Muscle of back (tissue), 11 donors: Measurements from ENCODE around the gene NIN. TPM values are rescaled to one million over a fixed set of nuclear protein-coding genes. Genes with fewer than 3 reads are reported as not detected.
"Not testable (repeated sequence)": the region's sequence is repeated elsewhere in the genome, so short reads cannot be mapped to it uniquely, and the experiment has no call there.

Source experiments
- DNase-seq, 3 donors: peaks; one replicate each; pipeline versions ENCODE4 v3.0.0 to v3.0.0-alpha.2; 2013
- polyA plus RNA-seq, 10 donors: library from polyadenylated mRNA; unstranded; fragments of 120-200 nt; gene quantifications; one replicate each; pipeline ENCODE4 v1.2.1, GENCODE V29; 2013; ENCODE audit not compliant: insufficient read length in 10 of 10

The NIN gene
- polyA plus RNA-seq, 10 donors, result 29.9 to 50.4 (median 38.7) TPM

DNA sequence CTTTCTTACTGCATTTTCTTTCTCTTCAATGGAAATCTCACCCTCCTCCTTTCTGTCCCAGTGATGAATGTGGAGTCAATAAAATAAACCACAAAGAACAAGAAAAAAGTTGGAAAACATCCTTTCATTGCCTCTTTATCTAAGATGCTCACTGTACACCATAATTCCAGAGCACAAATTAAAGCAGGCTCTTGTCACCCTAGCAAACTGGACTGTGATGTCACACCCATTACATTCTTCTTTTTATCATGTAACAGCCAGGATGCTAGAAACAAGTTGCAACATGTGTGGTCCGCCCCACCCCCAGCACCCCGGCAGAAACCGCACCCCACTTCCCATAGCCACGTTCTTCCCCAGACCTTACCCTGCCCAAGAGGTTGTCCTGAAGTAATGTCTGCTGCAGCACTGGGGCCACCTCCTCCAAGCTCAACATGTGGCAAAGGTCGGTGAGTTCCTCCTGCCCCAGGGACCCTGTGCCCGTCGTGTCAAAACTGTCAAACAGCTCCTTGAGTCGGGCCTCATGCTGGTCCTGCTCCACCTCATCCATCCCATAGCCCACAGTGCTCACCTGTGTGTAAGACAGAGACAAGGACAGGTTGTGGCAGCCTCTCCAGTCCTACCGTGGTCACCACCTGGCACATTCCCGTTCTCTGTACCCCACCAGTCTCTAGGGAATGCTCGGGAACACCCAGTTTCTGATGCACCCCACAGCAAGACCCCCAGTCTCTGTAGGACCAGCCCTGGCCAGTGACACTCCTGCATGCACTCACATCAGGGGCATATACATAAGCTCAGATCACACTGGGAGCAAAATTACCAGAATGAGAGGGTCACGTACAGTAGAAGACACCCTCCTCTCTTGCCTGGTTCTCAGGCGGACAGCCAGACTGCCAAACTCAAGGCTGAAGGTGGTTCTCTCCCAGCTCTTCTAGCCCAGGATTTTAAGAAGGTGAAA lies 9.2 kb downstream of the NIN start:
- DNase-seq, result no peak

- DNase-seq, result no peak
These were observed 10.0 kb downstream of the NIN start for GRCh38 chr14:50820786-50821509.

DNA sequence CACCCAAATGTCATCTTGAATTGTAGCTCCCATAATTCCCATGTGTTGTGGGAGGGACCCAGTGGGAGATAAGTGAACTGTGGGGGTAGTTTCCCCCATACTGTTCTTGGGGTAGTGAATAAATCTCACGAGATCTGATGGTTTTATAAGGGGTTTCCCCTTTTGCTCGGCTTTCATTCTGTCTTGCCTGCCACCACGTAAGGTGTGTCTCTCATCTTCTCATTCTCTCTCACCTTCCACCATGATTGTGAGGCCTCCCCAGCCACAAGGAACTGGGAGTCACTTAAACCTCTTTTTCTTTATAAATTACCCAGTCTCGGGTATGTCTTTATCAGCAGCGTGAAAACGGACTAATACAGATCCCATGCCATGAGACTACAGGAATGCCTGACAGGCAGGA lies 11.7 kb downstream of the NIN start:
- DNase-seq, result not testable (repeated sequence)

DNA sequence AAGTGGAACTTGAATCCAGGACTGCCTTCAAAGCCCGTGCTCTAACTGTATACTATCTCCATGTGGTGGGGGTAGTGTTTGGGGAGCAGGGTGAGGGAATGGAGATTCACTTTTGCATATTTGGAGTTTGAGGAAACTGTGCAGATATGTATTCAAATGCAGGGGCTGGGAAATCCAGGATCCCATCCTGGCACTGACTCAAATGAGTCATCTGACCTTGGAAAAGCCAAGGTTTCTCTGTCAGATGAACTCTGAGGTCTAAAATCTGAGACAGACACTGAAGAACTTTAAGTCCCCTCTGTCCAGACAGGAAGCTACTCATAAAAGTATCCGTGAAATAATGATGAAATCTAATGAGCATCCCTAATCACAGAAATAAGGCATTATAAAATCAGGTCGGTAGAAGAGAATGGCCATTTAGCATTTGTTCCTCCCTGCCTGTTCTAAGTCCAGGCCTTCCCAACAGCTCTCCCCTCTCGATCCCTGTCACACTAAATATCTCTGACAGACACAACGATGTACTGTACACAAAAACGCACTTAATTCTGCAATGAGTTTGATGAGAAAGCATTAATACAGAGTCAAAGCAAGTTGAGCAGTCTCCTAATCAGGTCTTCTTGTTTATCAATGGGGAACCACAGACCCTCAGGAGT lies 14.4 kb downstream of the NIN start:
- DNase-seq, result no peak

DNA sequence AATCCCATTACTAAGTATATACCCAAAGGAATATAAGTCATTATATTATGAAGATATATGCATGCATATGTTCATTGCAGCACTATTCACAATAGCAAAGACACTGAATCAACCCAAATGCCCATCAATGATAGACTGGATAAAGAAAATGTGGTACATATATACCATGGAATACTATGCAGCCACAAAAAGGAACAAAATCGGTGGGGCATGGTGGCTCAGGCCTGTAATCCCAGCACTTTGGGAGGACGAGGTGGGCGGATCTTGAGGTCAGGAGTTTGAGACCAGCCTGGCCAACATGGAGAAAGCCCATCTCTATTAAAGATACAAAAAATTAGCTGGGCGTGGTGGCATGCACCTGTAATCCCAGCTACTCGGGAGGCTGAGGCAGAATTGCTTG lies 15.4 kb downstream of the NIN start:
- not testable (repeated sequence) for DNase-seq

GRCh38 chr14:50815058-50815457 lies 15.9 kb downstream of the NIN start:
- not testable (repeated sequence) for DNase-seq

DNA sequence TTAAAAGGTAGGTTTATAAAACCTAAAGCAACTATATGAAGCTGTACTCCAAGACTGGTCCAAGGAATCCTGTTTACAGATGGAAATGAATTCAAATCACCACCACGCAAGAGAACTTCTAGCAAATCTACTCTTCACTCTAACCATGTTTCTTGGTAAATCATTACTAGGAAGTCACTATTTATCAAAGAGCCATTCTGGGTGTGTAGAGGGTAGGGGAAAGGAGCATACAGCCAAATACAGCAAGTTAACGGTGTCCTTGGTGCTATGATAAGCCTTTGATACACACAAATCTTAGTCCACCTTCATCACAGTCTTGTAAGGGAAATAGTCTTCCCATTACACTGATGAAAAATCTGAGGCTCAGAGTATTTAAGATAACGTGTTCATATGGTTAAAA lies 16.8 kb downstream of the NIN start:
- no peak for DNase-seq

DNA sequence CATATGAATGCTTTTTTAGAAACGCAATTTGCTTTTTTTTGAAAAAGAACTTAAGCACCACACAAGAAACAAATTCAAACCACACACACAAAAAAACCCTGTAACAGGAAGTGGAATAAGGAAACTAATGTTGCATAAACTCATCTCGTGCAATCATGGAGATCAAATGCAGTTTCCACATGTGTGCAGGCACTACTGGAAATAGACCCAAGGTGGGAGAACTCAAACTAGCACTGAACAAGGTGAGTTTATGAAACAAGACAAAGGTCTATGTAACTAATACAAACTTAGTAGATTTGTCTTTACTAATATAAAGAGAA lies 17.5 kb downstream of the NIN start:
- DNase-seq, result no peak

DNA sequence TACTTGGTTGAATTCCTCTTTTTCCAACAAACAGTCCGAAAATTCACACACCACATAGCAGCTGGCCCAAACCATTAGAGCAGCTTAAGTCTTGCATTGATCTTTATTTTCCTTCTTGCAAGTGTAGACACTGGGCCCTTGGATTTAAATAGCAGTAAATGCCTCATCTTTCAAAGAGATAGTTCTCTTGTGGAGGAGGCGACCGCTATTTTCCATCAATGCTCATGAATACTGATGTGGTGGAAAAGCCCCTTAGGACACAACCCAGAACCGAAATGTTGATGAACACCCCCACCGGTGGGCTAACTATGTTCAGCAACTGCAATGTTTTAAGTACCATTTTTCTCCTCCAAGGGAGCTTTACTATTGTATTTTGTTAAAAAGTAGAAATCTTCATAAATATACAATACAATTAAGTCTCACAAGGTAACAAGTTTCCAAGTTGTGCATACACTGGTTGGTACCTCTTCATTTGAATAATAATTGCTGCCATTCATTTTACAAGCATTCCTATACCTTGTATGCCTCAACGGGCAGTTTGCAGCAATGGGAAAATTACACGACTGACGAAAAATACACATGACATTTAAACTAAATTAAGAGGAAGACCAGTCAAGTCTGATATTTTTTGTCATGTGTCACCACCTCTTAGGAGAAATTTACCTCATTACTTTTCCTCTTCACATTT lies 18.0 kb downstream of the NIN start:
- DNase-seq, result no peak

DNA sequence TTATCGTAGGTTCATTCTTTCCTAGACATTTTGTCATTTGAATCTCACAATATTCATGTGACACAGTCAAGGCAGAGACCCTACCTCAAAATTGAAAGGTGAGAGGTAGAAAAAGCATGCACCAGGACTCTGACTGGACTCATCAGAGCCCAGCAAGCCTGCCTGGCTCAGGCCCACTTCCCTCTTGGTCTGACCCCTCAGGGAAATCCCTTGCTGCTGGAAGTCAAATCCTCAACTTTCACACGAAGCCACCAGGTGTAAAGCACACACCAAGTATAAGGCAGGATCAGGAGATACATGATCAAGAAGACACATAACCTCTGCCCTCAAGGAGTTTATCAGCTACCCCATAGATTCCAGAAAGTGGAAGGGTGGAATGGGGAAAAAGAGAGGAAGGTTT lies 18.8 kb downstream of the NIN start:
- no peak for DNase-seq

- no peak for DNase-seq
These were observed 22.9 kb downstream of the NIN start for GRCh38 chr14:50808053-50808452.

GRCh38 chr14:50806241-50806933 lies 24.6 kb downstream of the NIN start:
- DNase-seq, result no peak

DNA sequence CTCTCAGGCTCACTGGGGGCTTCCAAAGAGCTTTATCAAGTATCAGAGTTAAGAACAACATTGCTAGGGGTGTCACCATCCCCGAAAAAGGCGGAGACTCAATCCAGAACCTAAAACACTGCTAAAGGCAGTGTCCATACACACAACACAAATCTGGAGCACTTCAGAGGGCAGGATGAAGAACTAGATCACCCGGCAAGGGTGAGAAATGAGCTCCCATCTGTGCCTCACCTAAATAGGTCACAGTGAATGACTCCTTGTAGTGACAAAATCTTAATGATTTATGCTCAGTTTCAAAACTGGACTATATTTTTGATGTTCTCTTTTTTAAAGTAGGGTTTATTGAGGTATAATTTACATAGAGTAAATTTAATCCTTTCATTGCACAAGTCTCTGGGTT lies 25.6 kb downstream of the NIN start:
- no peak for DNase-seq

GRCh38 chr14:50804181-50804721 lies 26.7 kb downstream of the NIN start:
- peak; percentile 51 to 84 (median 64) for DNase-seq

DNA sequence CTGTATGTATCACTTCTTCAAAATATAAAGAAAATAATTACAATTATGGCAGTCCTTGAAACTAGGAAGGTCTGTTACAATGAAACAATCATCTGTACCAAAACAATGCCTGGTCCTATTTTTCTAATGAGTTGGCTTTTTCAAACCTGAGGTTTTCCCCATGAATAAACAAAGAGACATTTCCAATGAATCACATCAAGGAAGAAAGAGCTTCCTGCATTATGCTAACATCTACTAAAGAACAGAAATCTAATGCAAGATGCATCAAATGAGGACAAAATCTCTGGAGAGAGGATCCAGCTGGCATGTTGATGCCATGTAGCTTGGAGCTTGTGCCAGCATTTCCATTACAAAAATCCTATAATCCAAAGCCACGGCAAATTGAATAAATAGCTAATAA lies 29.3 kb downstream of the NIN start:
- DNase-seq, result no peak

DNA sequence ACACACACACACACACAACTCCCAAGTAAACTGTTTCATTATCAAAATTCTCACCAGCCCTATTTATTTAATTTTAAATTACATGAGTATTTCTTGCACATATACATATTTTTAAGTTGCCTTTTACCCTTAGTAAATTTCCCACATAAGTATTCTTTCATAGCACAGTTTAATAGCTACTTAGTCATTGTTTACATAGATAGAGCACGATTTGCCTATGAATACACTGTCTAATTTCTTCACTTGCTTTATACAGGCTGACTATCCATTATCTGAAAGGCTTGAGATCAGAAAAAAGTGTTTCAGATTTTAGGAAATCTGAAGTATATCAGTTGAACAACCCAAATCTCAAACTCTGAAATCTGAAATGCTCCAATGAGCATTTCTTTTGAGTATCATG lies 30.9 kb downstream of the NIN start:
- DNase-seq, result no peak

DNA sequence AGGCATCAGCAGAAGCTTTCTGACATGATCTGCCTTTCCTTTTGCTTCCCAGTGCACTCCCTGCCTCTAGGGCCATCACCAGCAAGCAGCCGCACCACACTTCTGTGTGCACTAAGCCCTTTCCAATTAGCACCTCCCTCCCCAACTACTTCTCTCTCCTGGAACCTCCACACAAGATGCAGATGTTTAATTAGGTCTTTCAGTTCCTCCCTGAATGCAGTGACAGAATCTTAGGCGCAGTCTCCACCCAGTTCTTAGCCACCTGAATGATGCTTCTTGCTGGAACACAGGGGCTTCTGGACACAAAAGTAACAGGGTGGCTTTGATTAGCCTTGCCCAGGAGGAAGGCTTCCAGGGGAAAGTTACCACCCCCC lies 32.9 kb downstream of the NIN start:
- DNase-seq, result no peak

DNA sequence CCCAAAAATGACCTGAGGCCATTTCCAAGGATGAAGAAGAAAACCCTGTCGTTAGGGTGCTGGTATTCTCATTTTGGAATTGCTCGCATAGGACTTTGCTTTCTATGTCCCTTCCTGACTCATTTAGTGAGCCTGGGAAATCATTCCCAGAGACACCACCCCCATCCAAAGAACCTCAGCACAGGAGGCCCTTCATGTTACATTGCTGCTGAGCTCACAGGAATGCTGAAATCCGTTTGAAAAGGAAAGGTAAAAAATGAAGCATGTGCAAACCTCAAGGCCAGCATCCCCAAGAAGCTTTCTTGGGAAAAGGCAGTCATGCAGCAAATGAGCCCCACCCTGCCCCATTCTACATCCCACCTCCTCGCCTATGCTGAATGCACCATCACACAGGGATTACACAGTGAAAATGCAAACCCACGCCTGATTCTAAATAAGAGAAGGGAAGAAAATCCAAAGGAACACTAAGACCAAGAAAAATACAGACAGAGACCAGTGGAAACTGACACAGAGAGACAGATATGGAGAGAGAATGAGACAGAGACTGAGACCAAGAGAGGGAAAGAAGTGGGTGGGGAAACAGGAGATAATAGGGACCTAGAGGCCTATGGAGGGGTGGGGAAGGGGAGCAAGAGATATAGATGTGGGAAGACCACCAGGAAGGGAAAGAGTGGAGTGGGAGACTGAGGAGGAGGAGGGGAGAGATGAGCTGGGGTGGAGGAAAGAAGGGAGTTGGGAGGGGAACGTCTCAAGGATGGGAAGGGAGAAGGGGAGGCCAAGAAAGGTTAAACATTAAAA lies 33.5 kb downstream of the NIN start:
- no peak for DNase-seq

- DNase-seq, result no peak
These were observed 34.6 kb downstream of the NIN start for GRCh38 chr14:50796390-50796789.

GRCh38 chr14:50795909-50796308 lies 35.1 kb downstream of the NIN start:
- DNase-seq, result no peak
